ENCODE measurements around the gene MTPN. TPM values are rescaled to one million over a fixed set of nuclear protein-coding genes. Genes with fewer than 3 reads are reported as not detected.

MTPN gene
- total RNA-seq, 1 donor from 2014 or later: 170 TPM

- Histone ChIP-seq H4K20me1 (ENCODE audit: low read depth) (no peaks in the 10 kb centered on the region), H3K4me1 (no peaks in the 10 kb centered on the region), H3K4me3 (no peak overlapping the region), H3F3A (ENCODE audit: low read depth) (no peaks in the 10 kb centered on the region), H3K27ac (no peak overlapping the region), H3K4me2 (no peak overlapping the region), H3K36me3 (no peaks in the 10 kb centered on the region), H2AFZ (replicated peaks) (no peak overlapping the region), H3K79me2 (ENCODE audit: low read depth) (no peaks in the 10 kb centered on the region), H3K27me3 (no peaks in the 10 kb centered on the region), H3K9ac (no peak overlapping the region), H3K9me3 (ENCODE audit: low read depth) (no peaks in the 10 kb centered on the region)
- no peaks in the 10 kb centered on the region for H3K27me3 Mint-ChIP-seq (ENCODE audit: insufficient read depth, low read depth)
- no peaks in the 10 kb centered on the region for H3K4me1 Mint-ChIP-seq
- TF ChIP-seq CTCF (IDR thresholded peaks at IDR 0.05): no peak
- no peak for TF ChIP-seq EZH2phosphoT487 (IDR thresholded peaks at IDR 0.05)
- TF ChIP-seq EZH2 (IDR thresholded peaks at IDR 0.05): no peak
- no peaks in the 10 kb centered on the region for H3K9me3 Mint-ChIP-seq
- DNase-seq (ENCODE audit: low spot score): no peak
- H3K4me3 Mint-ChIP-seq: no peak overlapping the region
- H3K36me3 Mint-ChIP-seq: no peaks in the 10 kb centered on the region
- no peak overlapping the region for H3K27ac Mint-ChIP-seq
Observed at GRCh38 chr7:136006208-136006607, 29.0 kb upstream of the MTPN start.

DNA sequence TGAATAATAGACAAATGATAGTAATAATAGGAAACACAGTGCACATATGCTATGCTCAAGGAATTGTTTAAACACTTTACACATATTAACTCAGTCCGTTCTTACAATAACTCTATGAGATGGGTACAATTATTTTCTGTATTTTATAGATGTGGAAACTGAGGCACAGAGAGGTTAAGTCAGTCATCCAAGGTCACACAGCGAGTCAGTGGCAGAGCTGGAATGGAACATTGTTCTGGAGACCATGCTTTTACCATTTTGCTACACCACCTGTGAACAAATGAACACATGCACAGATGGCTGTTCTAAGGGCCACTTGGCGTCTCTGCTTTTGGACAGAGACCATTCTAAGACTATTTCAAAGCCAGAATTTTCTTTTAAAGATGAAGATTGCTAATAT, 26.9 kb upstream of the MTPN start:
- H3K27ac ChIP-seq: no peak overlapping the region
- H4K20me1 ChIP-seq (ENCODE audit: low read depth): no peaks in the 10 kb centered on the region
- no peaks in the 10 kb centered on the region for H3K36me3 Mint-ChIP-seq
- DNase-seq (ENCODE audit: low spot score): no peak
- H2AFZ ChIP-seq (replicated peaks): no peak overlapping the region
- no peaks in the 10 kb centered on the region for H3K36me3 ChIP-seq
- no peak overlapping the region for H3K4me3 Mint-ChIP-seq
- no peaks in the 10 kb centered on the region for H3K9me3 Mint-ChIP-seq
- no peaks in the 10 kb centered on the region for H3K4me1 Mint-ChIP-seq
- H3K79me2 ChIP-seq (ENCODE audit: low read depth): no peaks in the 10 kb centered on the region
- H3K27me3 ChIP-seq: no peaks in the 10 kb centered on the region
- H3K4me1 ChIP-seq: no peaks in the 10 kb centered on the region
- no peak overlapping the region for H3K4me2 ChIP-seq
- no peak overlapping the region for H3K9ac ChIP-seq
- H3K4me3 ChIP-seq: no peak overlapping the region
- no peaks in the 10 kb centered on the region for H3K9me3 ChIP-seq (ENCODE audit: low read depth)
- TF ChIP-seq CTCF (IDR thresholded peaks at IDR 0.05) (no peak), EZH2 (IDR thresholded peaks at IDR 0.05) (no peak), EZH2phosphoT487 (IDR thresholded peaks at IDR 0.05) (no peak)
- no peaks in the 10 kb centered on the region for H3K27me3 Mint-ChIP-seq (ENCODE audit: insufficient read depth, low read depth)
- H3K27ac Mint-ChIP-seq: no peak overlapping the region
- no peaks in the 10 kb centered on the region for H3F3A ChIP-seq (ENCODE audit: low read depth)

- DNase-seq (ENCODE audit: low spot score): no peak
- Histone ChIP-seq H2AFZ (replicated peaks) (no peak overlapping the region), H3K4me3 (no peak overlapping the region), H4K20me1 (ENCODE audit: low read depth) (no peaks in the 10 kb centered on the region), H3K27ac (no peak overlapping the region), H3K9ac (no peak overlapping the region), H3K36me3 (no peaks in the 10 kb centered on the region), H3F3A (ENCODE audit: low read depth) (no peaks in the 10 kb centered on the region), H3K4me1 (no peaks in the 10 kb centered on the region), H3K79me2 (ENCODE audit: low read depth) (no peaks in the 10 kb centered on the region), H3K27me3 (no peaks in the 10 kb centered on the region), H3K9me3 (ENCODE audit: low read depth) (no peaks in the 10 kb centered on the region), H3K4me2 (no peak overlapping the region)
- H3K36me3 Mint-ChIP-seq: no peaks in the 10 kb centered on the region
- H3K4me3 Mint-ChIP-seq: no peak overlapping the region
- no peaks in the 10 kb centered on the region for H3K27me3 Mint-ChIP-seq (ENCODE audit: insufficient read depth, low read depth)
- H3K4me1 Mint-ChIP-seq: no peaks in the 10 kb centered on the region
- no peak overlapping the region for H3K27ac Mint-ChIP-seq
- no peaks in the 10 kb centered on the region for H3K9me3 Mint-ChIP-seq
- TF ChIP-seq EZH2phosphoT487 (IDR thresholded peaks at IDR 0.05) (no peak), EZH2 (IDR thresholded peaks at IDR 0.05) (no peak), CTCF (IDR thresholded peaks at IDR 0.05) (no peak)
Observed at GRCh38 chr7:136002802-136003201, 25.6 kb upstream of the MTPN start.

Data from neural progenitor cell (in vitro differentiated cells).